Mononuclear cell (primary cell): ENCODE results near the gene IPPK. TPM values are rescaled to one million over a fixed set of nuclear protein-coding genes. Genes with fewer than 3 reads are reported as not detected.

ENCODE experiments used
- H3K27me3 ChIP-seq: 2 replicates; pipeline ENCODE4 v1.6.0; 2011; ENCODE audit warnings: low read length, control low read depth; ENCODE audit not compliant: insufficient read depth
- H3K4me1 ChIP-seq: 2 replicates; pipeline ENCODE4 v1.5.1; 2011; ENCODE audit warnings: mild to moderate bottlenecking, low read length, control low read depth; ENCODE audit not compliant: insufficient read depth
- H3K4me3 ChIP-seq: 2 replicates; pipeline ENCODE4 v1.5.1; 2011; ENCODE audit warnings: mild to moderate bottlenecking, low read length, moderate library complexity
- H3K9me3 ChIP-seq: 2 replicates; pipeline ENCODE4 v1.5.1; 2011; ENCODE audit warnings: low read depth, mild to moderate bottlenecking, control low read depth, low read length
- total RNA-seq: library from RNA; depleted of rRNA; stranded (reverse); fragments of >200 nt; gene quantifications from one replicate; pipeline ENCODE4 v1.2.3, GENCODE V29; 2012

The IPPK gene
- total RNA-seq, 1 donor: 4.7 TPM

- Histone ChIP-seq H3K9me3 (no peaks in the 10 kb centered on the region), H3K4me3 (no peak overlapping the region), H3K27me3 (no peaks in the 10 kb centered on the region), H3K4me1 (no peaks in the 10 kb centered on the region)
Measured at GRCh38 chr9:92620845-92621244, 49.1 kb downstream of the IPPK start.

GRCh38 chr9:92619601-92620300 lies 50.2 kb downstream of the IPPK start:
- no peaks in the 10 kb centered on the region for H3K27me3 ChIP-seq
- no peaks in the 10 kb centered on the region for H3K9me3 ChIP-seq
- no peaks in the 10 kb centered on the region for H3K4me1 ChIP-seq
- H3K4me3 ChIP-seq: no peak overlapping the region

- Histone ChIP-seq H3K4me3 (no peak overlapping the region), H3K4me1 (no peaks in the 10 kb centered on the region), H3K9me3 (no peaks in the 10 kb centered on the region), H3K27me3 (no peaks in the 10 kb centered on the region)
Measured at GRCh38 chr9:92618633-92619225, 51.2 kb downstream of the IPPK start.

GRCh38 chr9:92617951-92618510 lies 51.9 kb downstream of the IPPK start:
- no peaks in the 10 kb centered on the region for H3K9me3 ChIP-seq
- H3K4me3 ChIP-seq: no peak overlapping the region
- no peaks in the 10 kb centered on the region for H3K4me1 ChIP-seq
- H3K27me3 ChIP-seq: no peaks in the 10 kb centered on the region

- Histone ChIP-seq H3K4me1 (no peaks in the 10 kb centered on the region), H3K27me3 (no peaks in the 10 kb centered on the region), H3K9me3 (no peaks in the 10 kb centered on the region), H3K4me3 (no peak overlapping the region)
Measured at GRCh38 chr9:92617195-92617813, 52.6 kb downstream of the IPPK start.

GRCh38 chr9:92616655-92617111 lies 53.2 kb downstream of the IPPK start:
- H3K27me3 ChIP-seq: no peaks in the 10 kb centered on the region
- no peaks in the 10 kb centered on the region for H3K4me1 ChIP-seq
- no peaks in the 10 kb centered on the region for H3K9me3 ChIP-seq
- H3K4me3 ChIP-seq: no peak overlapping the region

GRCh38 chr9:92616199-92616641 lies 53.7 kb downstream of the IPPK start:
- Histone ChIP-seq H3K4me3 (no peak overlapping the region), H3K27me3 (no peaks in the 10 kb centered on the region), H3K4me1 (no peaks in the 10 kb centered on the region), H3K9me3 (no peaks in the 10 kb centered on the region)

GRCh38 chr9:92615790-92616189 lies 54.1 kb downstream of the IPPK start:
- H3K9me3 ChIP-seq: no peaks in the 10 kb centered on the region
- no peak overlapping the region for H3K4me3 ChIP-seq
- no peaks in the 10 kb centered on the region for H3K4me1 ChIP-seq
- no peaks in the 10 kb centered on the region for H3K27me3 ChIP-seq

GRCh38 chr9:92614763-92615461 lies 55.0 kb downstream of the IPPK start:
- Histone ChIP-seq H3K9me3 (no peaks in the 10 kb centered on the region), H3K4me3 (no peak overlapping the region), H3K4me1 (no peaks in the 10 kb centered on the region), H3K27me3 (no peaks in the 10 kb centered on the region)

- Histone ChIP-seq H3K4me3 (no peak overlapping the region), H3K9me3 (no peaks in the 10 kb centered on the region), H3K4me1 (no peaks in the 10 kb centered on the region), H3K27me3 (no peaks in the 10 kb centered on the region)
Measured at GRCh38 chr9:92614123-92614510, 55.8 kb downstream of the IPPK start.

GRCh38 chr9:92613268-92614122 lies 56.4 kb downstream of the IPPK start:
- Histone ChIP-seq H3K9me3 (no peaks in the 10 kb centered on the region), H3K4me1 (no peaks in the 10 kb centered on the region), H3K27me3 (no peaks in the 10 kb centered on the region), H3K4me3 (no peak overlapping the region)

- Histone ChIP-seq H3K27me3 (no peaks in the 10 kb centered on the region), H3K4me3 (no peak overlapping the region), H3K4me1 (no peaks in the 10 kb centered on the region), H3K9me3 (no peaks in the 10 kb centered on the region)
Measured at GRCh38 chr9:92612816-92613215, 57.1 kb downstream of the IPPK start.

- no peaks in the 10 kb centered on the region for H3K9me3 ChIP-seq
- no peak overlapping the region for H3K4me3 ChIP-seq
- H3K4me1 ChIP-seq: no peaks in the 10 kb centered on the region
- H3K27me3 ChIP-seq: no peaks in the 10 kb centered on the region
Measured at GRCh38 chr9:92612292-92612691, 57.6 kb downstream of the IPPK start.

GRCh38 chr9:92611621-92612285 lies 58.2 kb downstream of the IPPK start:
- Histone ChIP-seq H3K4me3 (no peak overlapping the region), H3K9me3 (no peaks in the 10 kb centered on the region), H3K27me3 (no peaks in the 10 kb centered on the region), H3K4me1 (no peaks in the 10 kb centered on the region)
